ENCODE measurements around the gene ING2. TPM values are rescaled to one million over a fixed set of nuclear protein-coding genes. Genes with fewer than 3 reads are reported as not detected.

Gene ING2
- total RNA-seq, 1 experiment from 2014 or later, result 15.3 TPM

DNA sequence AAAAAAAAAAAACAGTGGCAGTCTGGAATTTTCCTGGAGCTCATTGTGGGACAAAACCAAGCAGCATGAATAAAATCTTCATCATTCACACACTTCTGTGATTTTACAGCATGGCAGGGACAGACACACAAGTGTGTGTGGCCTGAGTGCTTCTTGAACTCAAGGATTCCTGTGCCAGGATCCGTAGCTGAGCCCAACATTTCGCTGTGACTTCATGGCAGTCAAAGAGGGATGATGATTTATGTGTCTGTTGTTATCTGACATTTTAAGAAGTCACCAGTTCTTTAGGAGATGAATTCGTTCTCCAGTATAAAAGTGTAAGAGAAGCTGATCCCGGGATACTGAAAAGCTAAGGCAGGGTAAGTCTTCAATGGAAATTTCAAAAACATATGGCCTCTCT lies 57.0 kb downstream of the ING2 start:
- Histone ChIP-seq H3K36me3 (ENCODE audit: control insufficient read depth, insufficient read depth, low read length) (no peaks in the 10 kb centered on the region), H3K4me1 (no peaks in the 10 kb centered on the region), H3K27me3 (replicated peaks; ENCODE audit: control insufficient read depth, insufficient read depth, low read length) (no peaks in the 10 kb centered on the region), H3K4me3 (ENCODE audit: low read depth, low read length) (no peak overlapping the region), H3K9me3 (no peaks in the 10 kb centered on the region)
- POLR2A ChIA-PET, result no interaction called here
- Mint-ChIP-seq H3K27me3 (ENCODE audit: insufficient read depth, unreplicated experiment) (peaks cover 7% of the 10 kb centered on the region), H3K36me3 (ENCODE audit: insufficient read depth, unreplicated experiment) (peaks cover 5% of the 10 kb centered on the region), H3K27ac (ENCODE audit: unreplicated experiment) (no peak overlapping the region), H3K9me3 (ENCODE audit: unreplicated experiment) (no peaks in the 10 kb centered on the region), H3K4me1 (ENCODE audit: low read depth, unreplicated experiment) (no peaks in the 10 kb centered on the region), H3K4me3 (ENCODE audit: unreplicated experiment) (no peak overlapping the region)
- TF ChIP-seq, protein P1, sequence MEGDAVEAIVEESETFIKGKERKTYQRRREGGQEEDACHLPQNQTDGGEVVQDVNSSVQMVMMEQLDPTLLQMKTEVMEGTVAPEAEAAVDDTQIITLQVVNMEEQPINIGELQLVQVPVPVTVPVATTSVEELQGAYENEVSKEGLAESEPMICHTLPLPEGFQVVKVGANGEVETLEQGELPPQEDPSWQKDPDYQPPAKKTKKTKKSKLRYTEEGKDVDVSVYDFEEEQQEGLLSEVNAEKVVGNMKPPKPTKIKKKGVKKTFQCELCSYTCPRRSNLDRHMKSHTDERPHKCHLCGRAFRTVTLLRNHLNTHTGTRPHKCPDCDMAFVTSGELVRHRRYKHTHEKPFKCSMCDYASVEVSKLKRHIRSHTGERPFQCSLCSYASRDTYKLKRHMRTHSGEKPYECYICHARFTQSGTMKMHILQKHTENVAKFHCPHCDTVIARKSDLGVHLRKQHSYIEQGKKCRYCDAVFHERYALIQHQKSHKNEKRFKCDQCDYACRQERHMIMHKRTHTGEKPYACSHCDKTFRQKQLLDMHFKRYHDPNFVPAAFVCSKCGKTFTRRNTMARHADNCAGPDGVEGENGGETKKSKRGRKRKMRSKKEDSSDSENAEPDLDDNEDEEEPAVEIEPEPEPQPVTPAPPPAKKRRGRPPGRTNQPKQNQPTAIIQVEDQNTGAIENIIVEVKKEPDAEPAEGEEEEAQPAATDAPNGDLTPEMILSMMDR (IDR thresholded peaks at IDR 0.05; ENCODE audit: insufficient read depth in 1 of 2, low read depth in 1 of 2, low read length in 1 of 2, severe bottlenecking in 1 of 2, unreplicated experiment in 1 of 2), result no peak
- CTCF ChIA-PET, result no interaction called here
- intact Hi-C loops (cut with micrococcal nuclease; ENCODE audit: unreplicated experiment), result no loop called here
- no TSS peak for BruUV-seq (replicated peaks)
- no peak for DNase-seq

Other genes starting within 250 kb of the ING2 start
- not detected in 2 replicates for gene CLDN22, start 184.8 kb upstream of the ING2 start, total RNA-seq (2022)
- not detected in 2 replicates for gene CLDN24, start 182.6 kb upstream of the ING2 start, total RNA-seq (2022)
- gene CDKN2AIP, start 60.4 kb upstream of the ING2 start, total RNA-seq (2022), result 13.9 and 17.5 TPM in 2 replicates
- gene RWDD4, start 154.1 kb downstream of the ING2 start, total RNA-seq (2022), result 15.3 and 17.4 TPM in 2 replicates
- gene TRAPPC11, start 154.2 kb downstream of the ING2 start, total RNA-seq (2022), result 23.2 and 25.7 TPM in 2 replicates